GM18520 (cell line): ENCODE measurements around the gene CD8B2.
"Not testable (repeated sequence)": the region's sequence is repeated elsewhere in the genome, so short reads cannot be mapped to it uniquely, and the experiment has no call there.

Experiments
- ATAC-seq: cut with Tn5 transposase; IDR thresholded peaks from one replicate; pipeline ENCODE4 v1.9.1; 2021; ENCODE audit not compliant: unreplicated experiment

The CD8B2 gene

DNA sequence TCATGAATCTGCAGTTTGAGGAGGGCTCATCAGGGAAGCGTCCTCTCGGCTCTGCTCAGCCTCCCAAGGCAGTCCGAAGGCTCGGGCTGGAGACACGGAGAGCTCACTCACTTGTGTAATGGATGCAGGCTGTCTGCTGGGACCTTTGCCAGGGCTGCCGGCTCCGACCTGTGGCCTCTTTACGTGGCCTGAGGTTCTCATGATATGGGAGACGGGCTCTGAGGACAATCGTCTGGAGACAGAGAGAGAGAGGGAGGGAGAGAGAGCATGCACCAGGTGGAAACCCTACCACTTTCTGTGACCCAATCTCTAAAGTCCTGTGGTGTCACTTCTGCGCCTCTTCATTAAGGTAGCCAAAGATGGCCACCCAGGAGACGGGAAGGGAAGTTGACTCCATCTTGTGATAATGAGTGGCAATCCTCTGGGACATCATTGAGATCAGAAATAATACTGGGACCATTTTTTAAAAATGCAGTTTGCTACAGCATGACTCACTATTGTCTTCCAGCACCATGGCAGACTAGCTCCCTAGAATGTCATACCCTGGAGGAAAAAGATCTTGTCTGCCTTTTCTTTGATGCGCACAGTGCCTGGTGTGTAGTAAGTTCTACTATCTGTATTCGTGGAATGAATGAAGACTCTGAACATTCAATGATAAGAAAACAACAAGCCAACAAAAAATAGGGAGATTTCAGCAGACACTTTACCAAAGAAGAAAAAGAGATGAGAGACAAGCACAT, 60.2 kb downstream of the CD8B2 start:
- no peak for ATAC-seq

GRCh38 chr2:106551417-106552130, 64.4 kb downstream of the CD8B2 start:
- ATAC-seq, result no peak

DNA sequence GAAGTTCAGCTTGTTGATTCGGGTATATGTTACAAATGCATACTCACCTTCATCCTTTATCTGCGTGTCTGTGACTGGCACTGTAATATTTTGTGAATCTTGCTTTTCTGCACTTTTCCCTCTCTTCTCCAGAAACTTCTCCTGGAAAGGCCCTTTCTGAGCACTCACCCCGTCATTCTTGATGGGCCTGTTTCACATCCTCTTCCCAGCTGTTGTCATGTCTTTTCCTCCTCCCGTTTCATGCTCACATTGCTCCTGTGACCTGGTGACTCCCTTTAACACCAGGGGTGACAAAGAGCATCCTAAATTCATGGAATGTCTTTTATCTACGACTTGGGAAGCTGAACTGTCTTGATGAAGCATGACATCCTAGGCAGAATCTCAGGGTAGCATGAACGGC, 65.8 kb downstream of the CD8B2 start:
- ATAC-seq, result no peak

DNA sequence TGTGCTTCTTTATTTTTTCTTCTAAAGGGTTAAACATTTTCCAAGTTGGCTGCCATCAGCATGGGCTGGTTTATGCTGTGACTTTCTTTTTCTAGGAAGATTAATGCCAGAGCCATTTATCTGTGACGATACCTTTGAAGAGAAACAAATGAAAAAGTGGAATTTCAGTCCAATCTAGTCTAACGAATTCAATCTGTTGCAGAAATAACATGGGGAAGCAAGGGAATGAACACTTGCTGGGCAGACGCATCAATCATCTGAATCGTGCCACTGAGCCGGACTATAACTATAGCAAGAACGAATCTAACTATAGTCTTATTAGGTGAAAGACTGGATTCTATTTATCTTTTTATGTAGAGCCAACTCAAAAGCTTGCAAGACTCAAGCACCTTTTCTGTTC, 66.2 kb downstream of the CD8B2 start:
- ATAC-seq, result no peak

DNA sequence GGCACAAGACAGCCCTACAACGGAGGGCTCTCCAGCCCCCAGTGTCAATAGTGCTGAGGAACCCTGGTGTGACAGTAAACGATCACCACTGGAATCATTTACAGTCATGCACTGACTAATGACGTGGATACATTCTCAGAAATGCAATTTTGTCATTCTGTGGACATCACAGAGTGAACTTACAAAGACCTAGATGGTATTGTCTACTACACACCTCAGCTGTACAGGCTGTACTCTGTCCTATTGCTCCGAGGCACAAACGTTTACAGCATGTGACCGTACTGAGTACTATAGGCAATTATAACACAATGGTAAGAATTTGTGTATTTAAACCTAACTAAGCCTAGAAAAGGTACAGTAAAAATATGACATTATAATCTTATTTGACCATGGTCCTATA, 67.2 kb downstream of the CD8B2 start:
- no peak for ATAC-seq

GRCh38 chr2:106555053-106555452, 67.9 kb downstream of the CD8B2 start:
- no peak for ATAC-seq

- ATAC-seq, result not testable (repeated sequence)
Observed at GRCh38 chr2:106559786-106560185, 72.6 kb downstream of the CD8B2 start.

DNA sequence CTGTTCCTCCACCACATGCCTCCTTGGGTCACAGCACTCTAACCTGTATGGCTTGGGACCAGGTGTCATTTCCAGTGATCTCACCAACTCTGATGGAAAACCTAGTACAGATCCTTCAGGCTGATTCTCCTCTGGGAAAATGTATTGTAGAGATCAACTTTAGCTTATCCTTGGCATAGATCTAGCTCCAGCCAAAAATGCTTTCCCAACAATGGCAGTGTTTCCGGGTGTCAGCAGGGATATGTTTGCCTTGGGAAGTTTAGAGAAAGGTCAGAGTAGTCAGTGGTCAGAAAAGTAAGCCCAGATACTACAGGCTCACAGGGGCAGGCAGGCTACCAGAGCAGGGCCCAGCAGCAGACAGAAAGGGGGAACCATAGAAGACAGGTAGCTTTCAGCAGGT, 73.6 kb downstream of the CD8B2 start:
- ATAC-seq, result no peak

DNA sequence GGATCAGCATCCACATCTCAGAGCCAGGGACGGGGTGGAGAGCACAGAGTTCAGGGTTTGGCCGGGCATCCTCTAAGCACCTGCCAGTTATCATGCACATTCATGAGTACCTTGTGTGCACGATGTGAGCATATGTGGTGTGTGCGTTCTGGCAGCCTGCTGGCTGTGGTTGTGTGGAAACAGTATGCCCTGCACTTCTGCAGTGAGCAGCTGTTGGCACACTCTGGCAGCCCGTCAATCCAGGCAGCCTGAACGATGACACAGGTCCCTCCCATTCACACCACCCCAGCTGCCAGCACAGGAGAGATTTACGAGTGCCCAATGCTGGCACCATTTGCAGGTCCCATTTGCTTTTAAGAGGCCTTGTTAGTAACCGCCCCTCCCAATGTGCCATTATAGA, 74.2 kb downstream of the CD8B2 start:
- no peak for ATAC-seq

DNA sequence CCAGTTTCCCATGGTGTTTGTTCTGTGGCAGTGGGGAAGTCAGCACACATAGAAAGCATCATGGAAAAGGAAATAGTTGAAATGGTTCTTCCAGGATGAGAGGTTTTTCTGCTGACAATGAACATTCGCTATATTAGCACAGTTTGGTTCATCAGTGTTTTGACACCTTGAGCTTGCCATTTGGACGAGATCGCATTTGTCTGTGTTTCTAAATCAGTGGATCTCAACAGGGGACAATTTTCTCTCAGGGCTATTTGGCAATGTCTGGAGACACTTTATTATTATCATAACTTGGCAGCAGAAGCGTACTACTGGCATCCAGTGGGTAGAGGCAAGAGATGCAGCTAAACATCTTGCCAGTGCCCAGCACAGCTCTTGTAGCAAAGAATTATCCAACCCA, 74.6 kb downstream of the CD8B2 start:
- no peak for ATAC-seq

- no peak for ATAC-seq
Observed at GRCh38 chr2:106562268-106563186, 75.4 kb downstream of the CD8B2 start.

- ATAC-seq, result no peak
Observed at GRCh38 chr2:106563195-106563594, 76.0 kb downstream of the CD8B2 start.

GRCh38 chr2:106565599-106565998, 78.4 kb downstream of the CD8B2 start:
- ATAC-seq, result no peak

DNA sequence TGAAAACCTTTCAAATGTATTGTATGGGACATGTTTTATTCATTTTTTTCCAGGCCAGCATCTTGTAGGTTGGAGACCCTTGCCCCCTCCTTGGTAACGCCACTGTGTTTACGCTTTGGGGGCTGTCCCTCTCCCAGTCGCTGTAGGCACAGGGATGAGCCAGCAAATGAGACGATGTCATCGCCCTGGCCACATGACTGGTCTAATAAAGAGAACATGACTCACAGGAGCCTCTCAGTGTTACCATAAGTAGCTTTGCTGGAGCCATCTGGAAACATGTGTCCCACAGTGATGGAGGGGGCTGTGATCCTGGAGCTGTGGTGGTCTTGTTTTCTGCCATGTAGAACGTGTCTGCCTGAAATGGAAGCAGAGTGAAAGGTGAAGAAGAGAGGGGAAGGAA, 78.9 kb downstream of the CD8B2 start:
- ATAC-seq, result no peak

DNA sequence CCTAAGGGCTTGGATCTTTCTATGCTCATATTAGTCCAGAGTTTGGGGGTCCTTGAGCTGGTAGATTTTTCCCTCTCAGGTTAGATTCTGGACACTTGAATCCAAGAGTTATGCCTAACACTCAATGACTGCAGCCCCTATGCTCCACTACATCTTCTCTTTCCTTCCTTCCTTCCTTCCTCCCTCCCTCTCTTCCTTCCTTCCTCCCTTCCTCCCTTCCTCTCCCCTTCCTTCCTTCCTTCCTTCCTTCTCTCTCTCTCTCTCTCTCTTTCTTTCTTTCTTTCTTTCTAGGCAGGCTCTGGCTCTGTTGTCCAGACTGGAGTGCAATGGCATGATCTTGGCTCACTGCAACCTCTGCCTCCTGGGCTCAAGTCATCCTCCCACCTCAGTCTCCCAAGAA, 79.3 kb downstream of the CD8B2 start:
- ATAC-seq, result not testable (repeated sequence)

GRCh38 chr2:106570316-106570715, 83.2 kb downstream of the CD8B2 start:
- ATAC-seq, result no peak
